Measurements from ENCODE around the gene RND1.

DNA sequence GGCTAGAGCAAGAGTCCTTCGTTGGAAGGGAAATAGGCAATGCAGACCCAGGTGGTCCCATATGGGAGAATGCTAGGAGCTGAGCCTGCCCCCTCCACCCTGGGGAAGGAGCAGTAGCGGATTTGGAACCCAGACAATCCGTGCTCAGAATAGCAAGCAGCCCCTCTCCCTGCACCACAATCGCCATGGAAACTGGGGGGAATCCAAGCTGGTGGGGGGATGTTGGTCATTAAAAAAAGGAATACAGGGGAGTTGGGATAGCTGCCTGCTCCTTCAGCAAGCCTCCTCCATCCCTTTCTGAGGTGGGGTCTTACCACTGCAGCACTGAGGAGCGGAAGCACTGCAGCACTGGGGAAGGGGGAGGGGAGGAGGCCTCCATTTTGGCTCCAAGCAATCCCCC lies 2.9 kb downstream of the RND1 start:
- TF ChIP-seq, protein P1, sequence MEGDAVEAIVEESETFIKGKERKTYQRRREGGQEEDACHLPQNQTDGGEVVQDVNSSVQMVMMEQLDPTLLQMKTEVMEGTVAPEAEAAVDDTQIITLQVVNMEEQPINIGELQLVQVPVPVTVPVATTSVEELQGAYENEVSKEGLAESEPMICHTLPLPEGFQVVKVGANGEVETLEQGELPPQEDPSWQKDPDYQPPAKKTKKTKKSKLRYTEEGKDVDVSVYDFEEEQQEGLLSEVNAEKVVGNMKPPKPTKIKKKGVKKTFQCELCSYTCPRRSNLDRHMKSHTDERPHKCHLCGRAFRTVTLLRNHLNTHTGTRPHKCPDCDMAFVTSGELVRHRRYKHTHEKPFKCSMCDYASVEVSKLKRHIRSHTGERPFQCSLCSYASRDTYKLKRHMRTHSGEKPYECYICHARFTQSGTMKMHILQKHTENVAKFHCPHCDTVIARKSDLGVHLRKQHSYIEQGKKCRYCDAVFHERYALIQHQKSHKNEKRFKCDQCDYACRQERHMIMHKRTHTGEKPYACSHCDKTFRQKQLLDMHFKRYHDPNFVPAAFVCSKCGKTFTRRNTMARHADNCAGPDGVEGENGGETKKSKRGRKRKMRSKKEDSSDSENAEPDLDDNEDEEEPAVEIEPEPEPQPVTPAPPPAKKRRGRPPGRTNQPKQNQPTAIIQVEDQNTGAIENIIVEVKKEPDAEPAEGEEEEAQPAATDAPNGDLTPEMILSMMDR (IDR thresholded peaks at IDR 0.05; ENCODE audit: control extremely low read depth in 1 of 3, insufficient read depth in 1 of 3, low read depth in 1 of 3, low read length in 3 of 3): no peak
- TF ChIP-seq EP300 (IDR thresholded peaks at IDR 0.05; ENCODE audit: borderline replicate concordance in 1 of 2, low read depth in 2 of 2, low read length in 2 of 2) (no peak), POLR2AphosphoS5 (IDR thresholded peaks at IDR 0.05; ENCODE audit: low read depth, low read length) (no peak), CBX5 (IDR thresholded peaks at IDR 0.05; ENCODE audit: low read depth, low read length) (no peak), EZH2 (IDR thresholded peaks at IDR 0.05; ENCODE audit: low read depth, low read length, severe bottlenecking) (no peak), SRF (IDR thresholded peaks at IDR 0.05; ENCODE audit: low read depth, low read length) (no peak), CEBPB (IDR thresholded peaks at IDR 0.05; ENCODE audit: low read depth, low read length) (no peak), RAD21 (IDR thresholded peaks at IDR 0.05 in 1 of 2, conservative IDR thresholded peaks at IDR 0.05 in 1 of 2; ENCODE audit: low read depth in 2 of 2, low read length in 2 of 2) (no peak), POLR2A (IDR thresholded peaks at IDR 0.05; ENCODE audit: control extremely low read depth in 1 of 2, low read depth in 2 of 2, low read length in 2 of 2) (no peak), JUN (IDR thresholded peaks at IDR 0.05; ENCODE audit: low read depth, low read length) (no peak)
- TF ChIP-seq, protein P2, sequence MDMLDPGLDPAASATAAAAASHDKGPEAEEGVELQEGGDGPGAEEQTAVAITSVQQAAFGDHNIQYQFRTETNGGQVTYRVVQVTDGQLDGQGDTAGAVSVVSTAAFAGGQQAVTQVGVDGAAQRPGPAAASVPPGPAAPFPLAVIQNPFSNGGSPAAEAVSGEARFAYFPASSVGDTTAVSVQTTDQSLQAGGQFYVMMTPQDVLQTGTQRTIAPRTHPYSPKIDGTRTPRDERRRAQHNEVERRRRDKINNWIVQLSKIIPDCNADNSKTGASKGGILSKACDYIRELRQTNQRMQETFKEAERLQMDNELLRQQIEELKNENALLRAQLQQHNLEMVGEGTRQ (IDR thresholded peaks at IDR 0.05; ENCODE audit: low read length): no peak
- TF ChIP-seq, protein P3, sequence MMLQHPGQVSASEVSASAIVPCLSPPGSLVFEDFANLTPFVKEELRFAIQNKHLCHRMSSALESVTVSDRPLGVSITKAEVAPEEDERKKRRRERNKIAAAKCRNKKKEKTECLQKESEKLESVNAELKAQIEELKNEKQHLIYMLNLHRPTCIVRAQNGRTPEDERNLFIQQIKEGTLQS (IDR thresholded peaks at IDR 0.05; ENCODE audit: insufficient read depth, low read depth, low read length): no peak
